ENCODE data around the gene DST.

- TF ChIP-seq CTCF (IDR thresholded peaks at IDR 0.05 in 2 of 3, conservative IDR thresholded peaks at IDR 0.05 in 1 of 3; ENCODE audit: borderline replicate concordance in 1 of 3, insufficient read depth in 1 of 3, low read depth in 2 of 3, low read length in 2 of 3): no peak
- TF ChIP-seq POLR2AphosphoS5 (IDR thresholded peaks at IDR 0.05; ENCODE audit: low read depth, low read length): no peak
- TF ChIP-seq POLR2A (IDR thresholded peaks at IDR 0.05; ENCODE audit: borderline replicate concordance, extremely low read depth, insufficient read depth, insufficient read length): no peak
- TF ChIP-seq SIN3A (IDR thresholded peaks at IDR 0.05; ENCODE audit: low read depth): no peak
- TF ChIP-seq REST (IDR thresholded peaks at IDR 0.05; ENCODE audit: low read depth): no peak
- no peak for TF ChIP-seq JUND (IDR thresholded peaks at IDR 0.05)
- no peak for TF ChIP-seq FOSL1 (IDR thresholded peaks at IDR 0.05; ENCODE audit: low read depth)
Measured at GRCh38 chr6:56608332-56608731, 34.4 kb downstream of the DST start.
